Naive thymus-derived CD8-positive, alpha-beta T cell (primary cell): ENCODE measurements around the gene SERPINH1. TPM values are rescaled to one million over a fixed set of nuclear protein-coding genes. Genes with fewer than 3 reads are reported as not detected.

Source experiments
- ATAC-seq, 2 donors: fragments of 150-1000 bp; cut with Tn5 transposase in 1 of 2; sonication (Bioruptor Pico), chemical (Tn5 transposase) in 1 of 2; 1 replicate in 1 of 2; 2 replicates in 1 of 2; pipeline ENCODE4 v1.10.0; 2021; ENCODE audit warnings: mild to moderate bottlenecking in 2 of 2, moderate library complexity in 2 of 2
- POLR2A ChIA-PET: fragments of 350-600 bp; sonication (Branson Sonifier 250); formaldehyde crosslinking; loops from one replicate; lab custom pipeline; 2021; ENCODE audit warnings: antibody characterized with exemption; lab: Charles Lee
- DNase-seq, 10 donors: peaks; one replicate each; pipeline versions ENCODE4 v3.0.0 to v3.0.0-alpha.2; 2020 to 2022
- H3K27ac Mint-ChIP-seq, 10 donors: one replicate each; pipeline ENCODE4 v1.8.0; 2020 to 2022; ENCODE audit warnings: mild to moderate bottlenecking in 10 of 10, mixed read lengths in 10 of 10, moderate library complexity in 4 of 10, inconsistent platforms in 1 of 10
- H3K27me3 Mint-ChIP-seq, 5 donors: one replicate each; pipeline ENCODE4 v1.8.0; 2021 to 2022; ENCODE audit warnings: mixed read lengths in 5 of 5
- H3K36me3 Mint-ChIP-seq, 3 donors: one replicate each; pipeline ENCODE4 v1.8.0; 2020 to 2022; ENCODE audit warnings: mixed read lengths in 3 of 3, mild to moderate bottlenecking in 2 of 3, inconsistent platforms in 1 of 3
- H3K4me1 Mint-ChIP-seq, 4 donors: one replicate each; pipeline ENCODE4 v1.8.0; 2021 to 2022; ENCODE audit warnings: mixed read lengths in 4 of 4
- H3K4me3 Mint-ChIP-seq, 10 donors: one replicate each; pipeline ENCODE4 v1.8.0; 2020 to 2022; ENCODE audit warnings: mild to moderate bottlenecking in 10 of 10, mixed read lengths in 10 of 10, moderate library complexity in 6 of 10, inconsistent platforms in 1 of 10
- H3K9me3 Mint-ChIP-seq, 9 donors: one replicate each; pipeline ENCODE4 v1.8.0; 2020 to 2022; ENCODE audit warnings: mixed read lengths in 9 of 9, mild to moderate bottlenecking in 3 of 9, inconsistent platforms in 1 of 9, moderate library complexity in 1 of 9
- polyA plus RNA-seq, 3 donors: library from polyadenylated mRNA; unstranded; fragments of 300-500 nt; fragmentation: Illumina TruSeq; gene quantifications; one replicate each; pipeline ENCODE4 v1.2.3, GENCODE V29; 2021
- total RNA-seq, 8 experiments: library from RNA in 2 of 8; stranded (reverse) in 2 of 8; gene quantifications; one replicate each; pipeline ENCODE4 v1.2.3 and lab custom pipeline; 2021 to 2026

Gene SERPINH1
- total and polyA plus RNA-seq, 5 experiments from 2014 or later, result 1.6 to 11.6 (median 4.5) TPM

DNA sequence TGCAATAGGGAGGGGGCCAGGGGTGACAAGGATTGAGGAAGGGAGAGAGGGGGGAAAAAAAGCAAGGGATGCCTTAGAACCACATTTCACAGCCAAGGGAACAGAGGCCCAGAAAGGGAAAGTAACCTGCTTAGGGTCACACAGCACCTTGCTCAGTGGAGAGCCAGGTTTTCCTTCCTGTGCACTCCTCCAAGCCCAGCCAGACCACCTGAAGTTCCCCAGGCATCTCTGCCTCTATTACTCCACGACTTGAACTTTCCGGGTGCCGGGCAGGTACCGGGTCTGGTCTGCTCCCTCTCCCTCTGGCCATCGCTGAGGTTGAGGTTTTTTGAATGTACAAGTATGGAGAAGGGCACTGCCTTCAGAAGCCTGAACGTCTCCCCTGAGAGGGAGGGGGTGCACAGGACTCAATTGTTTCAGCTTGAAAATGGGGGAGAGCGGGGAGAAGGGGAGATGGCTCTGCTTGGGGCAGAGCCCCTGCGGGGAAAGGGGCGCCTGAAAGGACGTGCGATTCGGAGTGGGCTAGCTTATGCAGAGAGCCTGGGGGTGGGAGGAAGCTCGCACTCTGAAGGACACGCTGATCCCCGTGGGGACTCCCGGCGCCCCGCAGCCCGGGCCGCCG is 516 bp upstream of the SERPINH1 start:
- peaks cover 21 to 51% (median 49%) of the 10 kb centered on the region in 4 donors for H3K4me1 Mint-ChIP-seq
- peak overlapping the region; percentile 92 to 99 (median 96) for H3K27ac Mint-ChIP-seq
- no peaks in the 10 kb centered on the region for H3K27me3 Mint-ChIP-seq
- no peaks in the 10 kb centered on the region for H3K36me3 Mint-ChIP-seq
- ATAC-seq (no peak), DNase-seq (no peak)
- H3K4me3 Mint-ChIP-seq, result peak overlapping the region; percentile 96 to 99 (median 98)
- H3K9me3 Mint-ChIP-seq, result no peaks in the 10 kb centered on the region
- POLR2A ChIA-PET, result interaction anchor here (1.1 to 1.5 kb wide), 2 partner anchors 13 to 162 kb away, joined by 3 to 5 read pairs; no protein-coding TSS in a partner anchor

DNA sequence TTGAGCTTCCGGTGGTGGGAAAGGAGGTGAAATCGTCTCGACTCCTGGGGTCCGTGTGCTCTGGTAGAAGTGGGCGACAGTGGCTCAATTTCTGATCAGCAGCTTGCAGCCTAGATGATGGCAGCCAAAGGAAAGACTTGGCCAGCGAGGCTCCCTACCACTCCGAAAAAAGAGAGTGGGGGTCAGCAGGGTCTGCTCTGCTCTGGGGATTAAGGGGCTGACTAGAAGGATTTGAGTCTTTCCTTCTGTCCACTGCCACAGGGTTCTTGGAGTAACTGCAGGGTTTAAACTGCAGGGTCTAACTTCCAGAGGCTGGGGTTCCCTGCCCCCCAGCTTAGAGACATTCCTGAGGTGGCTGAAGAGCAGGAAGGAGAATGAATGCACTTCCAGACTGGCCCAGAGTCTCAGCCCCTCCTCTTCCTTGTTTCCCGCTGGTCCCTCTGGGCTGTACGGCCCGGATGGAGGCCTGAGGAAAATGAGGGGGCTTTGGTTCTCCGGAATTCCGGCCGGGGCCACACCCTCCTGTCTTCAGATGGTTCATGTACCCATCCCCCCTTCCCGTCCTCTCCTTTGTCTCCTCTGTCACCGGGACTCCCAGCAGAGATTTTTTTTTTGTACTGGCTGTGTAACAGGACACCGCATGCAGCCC is 907 bp downstream of the SERPINH1 start:
- peaks cover 21 to 58% (median 49%) of the 10 kb centered on the region in 4 donors for H3K4me1 Mint-ChIP-seq
- H3K9me3 Mint-ChIP-seq, result no peaks in the 10 kb centered on the region
- peaks cover 0 to 5% (median 2%) of the 10 kb centered on the region in 3 donors for H3K36me3 Mint-ChIP-seq
- no peaks in the 10 kb centered on the region for H3K27me3 Mint-ChIP-seq
- ATAC-seq, result no peak
- DNase-seq, result no peak
- POLR2A ChIA-PET, result interaction anchor here (0.9 kb wide), 1 partner anchor 47 kb away, joined by 3 read pairs; no protein-coding TSS in a partner anchor
- peak overlapping the region; percentile 39 to 99 (median 96) for H3K27ac Mint-ChIP-seq
- H3K4me3 Mint-ChIP-seq, result peak overlapping the region; percentile 96 to 99 (median 98)

DNA sequence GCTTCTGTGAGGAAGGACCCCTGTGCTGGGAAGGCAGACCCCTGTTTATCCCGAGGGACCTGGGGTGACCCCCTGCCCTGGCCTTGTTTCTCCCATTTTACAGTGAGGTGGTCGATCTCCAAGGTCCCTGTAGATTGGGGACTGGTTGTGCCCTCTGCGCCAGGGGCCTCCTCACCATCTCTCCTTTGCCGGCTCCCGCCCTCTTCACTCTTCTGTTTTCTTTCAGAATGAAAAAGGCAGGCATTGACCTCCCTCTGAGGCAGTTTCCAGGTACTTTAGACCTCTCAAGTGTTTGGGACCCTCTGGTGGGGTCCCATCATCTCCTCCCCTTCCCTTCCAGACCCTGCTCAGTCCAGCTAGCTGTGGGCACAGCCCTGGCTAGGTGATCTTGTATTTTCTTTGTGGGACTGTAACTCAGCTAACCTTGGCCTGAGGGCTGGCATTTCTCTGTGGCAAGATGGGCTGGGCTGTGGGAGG is 1.5 kb downstream of the SERPINH1 start:
- no peaks in the 10 kb centered on the region for H3K9me3 Mint-ChIP-seq
- peak overlapping the region; percentile 39 to 99 (median 96) for H3K27ac Mint-ChIP-seq
- peaks cover 0 to 11% (median 2%) of the 10 kb centered on the region in 3 donors for H3K36me3 Mint-ChIP-seq
- DNase-seq (no peak), ATAC-seq (no peak)
- H3K4me1 Mint-ChIP-seq, result peaks cover 21 to 58% (median 49%) of the 10 kb centered on the region in 4 donors
- POLR2A ChIA-PET, result no interaction called here
- no peaks in the 10 kb centered on the region for H3K27me3 Mint-ChIP-seq
- peak overlapping the region; percentile 96 to 99 (median 98) for H3K4me3 Mint-ChIP-seq

DNA sequence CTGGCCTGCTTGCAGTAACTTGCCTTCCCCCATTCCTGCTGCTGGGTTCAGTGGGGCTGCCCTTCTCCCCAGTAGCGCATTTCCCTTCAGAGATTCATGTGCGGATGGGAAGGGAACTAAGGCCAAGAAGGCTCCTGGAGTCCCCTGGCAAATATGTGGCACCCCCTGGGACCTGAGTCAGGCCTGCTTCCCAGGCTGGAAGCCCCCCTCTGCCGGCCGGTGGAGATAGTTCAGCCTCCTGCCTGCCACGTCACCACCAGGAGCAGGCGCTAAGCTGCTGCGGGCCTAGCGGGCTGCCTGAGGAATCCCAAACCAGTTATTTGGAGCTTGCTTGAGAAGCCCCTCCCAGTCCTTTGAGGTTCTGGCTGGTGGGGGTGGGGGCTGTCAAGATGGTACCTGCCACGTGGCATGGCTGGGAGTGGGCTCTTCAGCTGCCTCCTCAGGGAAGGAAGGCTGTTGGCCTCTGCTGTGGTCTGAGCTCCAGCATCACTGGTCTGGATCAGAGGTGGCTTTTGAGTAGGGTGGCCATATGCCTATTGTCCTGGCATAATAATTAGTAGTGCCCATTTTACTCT is 2.0 kb downstream of the SERPINH1 start:
- POLR2A ChIA-PET, result no interaction called here
- Mint-ChIP-seq H3K4me3 (peak overlapping the region; percentile 96 to 99 (median 98)), H3K27ac (peak overlapping the region; percentile 39 to 98 (median 95)), H3K4me1 (peaks cover 21 to 58% (median 49%) of the 10 kb centered on the region in 4 donors), H3K27me3 (no peaks in the 10 kb centered on the region), H3K36me3 (peaks cover 0 to 16% (median 2%) of the 10 kb centered on the region in 3 donors), H3K9me3 (no peaks in the 10 kb centered on the region)
- ATAC-seq (no peak), DNase-seq (peak in 1 of 10 donors; percentile 22)

DNA sequence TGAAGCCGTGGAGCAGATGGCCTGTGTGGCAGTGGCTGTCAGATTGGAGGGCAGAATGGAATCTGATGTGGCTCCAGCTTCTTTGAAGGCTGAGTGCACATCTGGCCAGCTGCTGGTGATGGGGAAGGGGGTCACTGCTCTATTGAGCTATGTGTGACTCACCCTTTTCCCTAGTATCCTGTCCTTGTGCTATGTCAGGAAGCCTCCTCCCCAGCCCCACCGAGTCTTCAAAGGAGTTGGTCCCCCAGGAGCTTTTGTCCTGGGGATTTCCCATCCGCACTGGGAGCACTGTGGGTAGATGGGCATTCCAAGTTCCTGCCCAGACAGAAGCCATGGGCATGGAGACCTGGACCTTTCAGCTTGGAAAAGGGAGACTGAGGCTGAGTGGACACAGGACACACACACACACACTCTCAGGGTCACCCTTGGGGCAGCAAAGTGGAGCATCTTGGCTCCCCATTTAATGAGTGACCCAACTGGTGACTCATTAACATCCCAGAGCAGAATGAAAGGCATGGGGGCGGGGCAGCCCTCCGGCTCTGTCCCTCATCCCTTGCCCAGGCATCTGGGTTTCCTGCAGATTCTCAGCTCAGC is 3.3 kb downstream of the SERPINH1 start:
- H3K4me3 Mint-ChIP-seq, result peak overlapping the region in 1 of 10 donors; percentile 25
- DNase-seq, result no peak
- no peaks in the 10 kb centered on the region for H3K9me3 Mint-ChIP-seq
- H3K4me1 Mint-ChIP-seq, result peaks cover 21 to 58% (median 49%) of the 10 kb centered on the region in 4 donors
- POLR2A ChIA-PET, result interaction anchor here (0.6 to 1.5 kb wide), 4 partner anchors 12 to 136 kb away, joined by 3 to 4 read pairs (median 4); no protein-coding TSS in a partner anchor
- no peak for ATAC-seq
- peaks cover 0 to 26% (median 2%) of the 10 kb centered on the region in 3 donors for H3K36me3 Mint-ChIP-seq
- peak overlapping the region in 8 of 10 donors; percentile 12 to 83 (median 57) for H3K27ac Mint-ChIP-seq
- H3K27me3 Mint-ChIP-seq, result no peaks in the 10 kb centered on the region

DNA sequence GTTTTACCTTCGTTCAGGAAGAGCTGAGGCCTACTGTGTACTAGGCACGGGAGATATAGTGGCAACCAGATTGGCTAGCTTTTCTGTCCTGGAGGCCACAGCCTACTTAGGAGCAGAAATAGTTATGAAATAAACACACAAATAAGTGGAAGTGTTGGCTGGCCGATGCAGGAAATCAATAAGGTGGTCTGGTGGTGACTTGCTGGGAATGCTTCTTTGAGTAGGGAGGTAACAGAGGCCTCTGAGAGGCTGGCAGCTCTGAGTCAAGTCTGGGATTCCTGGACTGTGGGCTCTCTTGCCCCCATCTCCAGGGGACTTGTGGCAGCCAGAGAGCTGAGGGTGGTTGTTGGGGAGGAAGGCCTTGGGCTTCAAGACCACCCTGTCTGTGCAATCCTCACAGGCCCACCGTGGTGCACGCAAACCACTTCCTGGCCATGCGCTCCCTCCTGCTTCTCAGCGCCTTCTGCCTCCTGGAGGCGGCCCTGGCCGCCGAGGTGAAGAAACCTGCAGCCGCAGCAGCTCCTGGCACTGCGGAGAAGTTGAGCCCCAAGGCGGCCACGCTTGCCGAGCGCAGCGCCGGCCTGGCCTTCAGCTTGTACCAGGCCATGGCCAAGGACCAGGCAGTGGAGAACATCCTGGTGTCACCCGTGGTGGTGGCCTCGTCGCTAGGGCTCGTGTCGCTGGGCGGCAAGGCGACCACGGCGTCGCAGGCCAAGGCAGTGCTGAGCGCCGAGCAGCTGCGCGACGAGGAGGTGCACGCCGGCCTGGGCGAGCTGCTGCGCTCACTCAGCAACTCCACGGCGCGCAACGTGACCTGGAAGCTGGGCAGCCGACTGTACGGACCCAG is 4.1 kb downstream of the SERPINH1 start:
- peak overlapping the region in 6 of 10 donors; percentile 12 to 74 (median 46) for H3K4me3 Mint-ChIP-seq
- peak in 1 of 2 donors; percentile 13 for ATAC-seq
- POLR2A ChIA-PET, result interaction anchor here (0.6 to 1.5 kb wide), 5 partner anchors 9 to 783 kb away, joined by 3 to 4 read pairs (median 4); no protein-coding TSS in a partner anchor

DNA sequence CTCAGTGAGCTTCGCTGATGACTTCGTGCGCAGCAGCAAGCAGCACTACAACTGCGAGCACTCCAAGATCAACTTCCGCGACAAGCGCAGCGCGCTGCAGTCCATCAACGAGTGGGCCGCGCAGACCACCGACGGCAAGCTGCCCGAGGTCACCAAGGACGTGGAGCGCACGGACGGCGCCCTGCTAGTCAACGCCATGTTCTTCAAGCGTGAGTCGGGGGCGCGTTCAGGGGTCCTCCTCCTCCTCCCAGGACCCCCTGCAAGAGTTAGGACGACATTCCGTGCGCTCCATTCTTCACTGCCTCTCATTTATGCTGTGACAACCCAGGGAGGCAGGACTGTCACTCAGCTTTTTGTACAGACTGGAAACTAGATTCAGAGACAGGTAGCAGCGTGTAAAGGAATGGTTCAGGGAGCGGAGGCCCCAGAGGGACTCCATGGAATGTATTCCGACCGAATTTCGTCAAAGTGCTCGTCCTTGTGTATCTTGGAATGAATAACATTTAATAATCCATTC is 4.8 kb downstream of the SERPINH1 start:
- peaks cover 0 to 42% (median 2%) of the 10 kb centered on the region in 3 donors for H3K36me3 Mint-ChIP-seq
- H3K9me3 Mint-ChIP-seq, result no peaks in the 10 kb centered on the region
- DNase-seq (no peak), ATAC-seq (no peak)
- POLR2A ChIA-PET, result interaction anchor here (0.6 to 1.5 kb wide), 4 partner anchors 8 to 784 kb away, joined by 3 to 4 read pairs (median 4); no protein-coding TSS in a partner anchor
- no peak overlapping the region for H3K4me3 Mint-ChIP-seq
- H3K27ac Mint-ChIP-seq, result no peak overlapping the region
- H3K27me3 Mint-ChIP-seq, result no peaks in the 10 kb centered on the region
- H3K4me1 Mint-ChIP-seq, result peaks cover 21 to 50% (median 43%) of the 10 kb centered on the region in 4 donors

More for the DNA sequence above, 4.1 kb downstream of the SERPINH1 start:
- Mint-ChIP-seq H3K27ac (peak overlapping the region; percentile 11 to 83 (median 67)), H3K27me3 (no peaks in the 10 kb centered on the region), H3K4me1 (peaks cover 23 to 55% (median 48%) of the 10 kb centered on the region in 4 donors), H3K36me3 (peaks cover 0 to 35% (median 2%) of the 10 kb centered on the region in 3 donors), H3K9me3 (no peaks in the 10 kb centered on the region)
- peak in 4 of 10 donors; percentile 17 to 41 (median 30) for DNase-seq

DNA sequence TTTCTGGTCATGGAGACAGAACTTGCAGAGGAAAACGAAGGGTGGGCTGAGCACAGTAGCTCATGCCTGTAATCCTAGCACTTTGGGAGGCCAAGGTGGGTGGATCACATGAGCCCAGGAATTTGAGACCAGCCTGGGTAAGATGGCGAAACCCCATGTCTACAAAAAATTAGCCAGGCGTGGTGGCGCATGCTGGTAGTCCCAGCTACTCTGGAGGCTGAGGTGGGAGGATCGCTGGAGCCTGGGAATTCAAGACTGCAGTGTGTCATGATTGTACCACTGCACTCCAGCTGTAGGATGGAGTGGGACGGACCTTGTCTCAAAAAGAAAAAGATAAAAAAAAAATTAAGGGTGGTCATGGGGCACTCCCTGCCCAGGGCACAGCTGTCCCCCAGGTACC is 5.9 kb downstream of the SERPINH1 start:
- H3K36me3 Mint-ChIP-seq, result peaks cover 0 to 52% (median 2%) of the 10 kb centered on the region in 3 donors
- no peaks in the 10 kb centered on the region for H3K9me3 Mint-ChIP-seq
- DNase-seq (no peak), ATAC-seq (no peak)
- H3K27me3 Mint-ChIP-seq, result no peaks in the 10 kb centered on the region
- POLR2A ChIA-PET, result no interaction called here
- H3K4me3 Mint-ChIP-seq, result no peak overlapping the region
- peaks cover 17 to 41% (median 32%) of the 10 kb centered on the region in 4 donors for H3K4me1 Mint-ChIP-seq
- H3K27ac Mint-ChIP-seq, result peak overlapping the region in 2 of 10 donors; percentile 43 to 87

DNA sequence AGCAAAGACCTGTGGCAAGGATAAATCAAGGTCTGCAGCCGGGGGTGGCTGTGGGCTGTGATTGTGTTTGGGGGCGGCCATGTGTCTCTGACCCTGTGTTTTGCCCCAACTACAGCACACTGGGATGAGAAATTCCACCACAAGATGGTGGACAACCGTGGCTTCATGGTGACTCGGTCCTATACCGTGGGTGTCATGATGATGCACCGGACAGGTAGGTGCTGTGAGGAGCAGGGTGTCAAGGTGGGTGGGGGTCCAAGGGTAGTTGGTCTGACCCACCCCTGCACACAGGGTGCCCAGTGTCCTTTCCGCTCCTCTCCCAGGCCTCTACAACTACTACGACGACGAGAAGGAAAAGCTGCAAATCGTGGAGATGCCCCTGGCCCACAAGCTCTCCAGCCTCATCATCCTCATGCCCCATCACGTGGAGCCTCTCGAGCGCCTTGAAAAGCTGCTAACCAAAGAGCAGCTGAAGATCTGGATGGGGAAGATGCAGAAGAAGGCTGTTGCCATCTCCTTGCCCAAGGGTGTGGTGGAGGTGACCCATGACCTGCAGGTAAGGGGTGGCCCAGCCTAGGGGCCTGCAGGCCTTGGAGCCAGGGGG is 6.7 kb downstream of the SERPINH1 start:
- H3K27me3 Mint-ChIP-seq, result no peaks in the 10 kb centered on the region
- no peaks in the 10 kb centered on the region for H3K9me3 Mint-ChIP-seq
- no peak overlapping the region for H3K27ac Mint-ChIP-seq
- peaks cover 13 to 33% (median 25%) of the 10 kb centered on the region in 4 donors for H3K4me1 Mint-ChIP-seq
- H3K36me3 Mint-ChIP-seq, result peaks cover 0 to 53% (median 2%) of the 10 kb centered on the region in 3 donors
- no peak for ATAC-seq
- peak overlapping the region in 1 of 10 donors; percentile 24 for H3K4me3 Mint-ChIP-seq
- DNase-seq, result no peak
- POLR2A ChIA-PET, result no interaction called here

DNA sequence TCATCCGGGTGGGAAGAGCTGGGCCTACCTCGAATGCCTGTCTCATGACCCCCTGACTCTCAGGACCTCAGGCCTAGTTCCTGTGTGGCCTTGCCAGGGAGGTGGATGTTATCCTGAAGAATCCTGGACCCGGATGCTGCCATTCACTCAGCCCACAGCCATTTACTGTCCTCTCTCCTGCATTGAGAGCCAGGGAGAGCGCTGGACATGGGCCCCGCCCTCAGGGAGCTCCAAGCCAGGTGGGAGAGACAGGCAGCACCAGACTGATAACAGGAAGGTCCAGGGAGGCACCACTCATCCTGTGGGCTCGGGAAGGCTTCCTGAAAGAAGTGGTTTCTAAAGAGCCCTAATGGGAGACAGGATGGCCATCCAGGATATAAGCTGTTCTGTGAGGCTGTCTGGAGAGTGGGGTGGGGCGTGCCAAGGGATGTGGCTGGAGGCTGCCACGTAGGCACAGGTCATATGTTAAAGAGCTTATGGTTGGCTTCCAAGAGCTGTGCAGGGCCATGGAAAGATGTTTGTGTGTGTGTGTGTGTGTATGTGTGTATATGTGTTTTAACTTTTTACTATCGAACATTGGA is 8.6 kb downstream of the SERPINH1 start:
- peaks cover 0 to 53% (median 2%) of the 10 kb centered on the region in 3 donors for H3K36me3 Mint-ChIP-seq
- no peak for ATAC-seq
- peaks cover 6 to 14% (median 7%) of the 10 kb centered on the region in 4 donors for H3K4me1 Mint-ChIP-seq
- H3K27me3 Mint-ChIP-seq, result no peaks in the 10 kb centered on the region
- no peak overlapping the region for H3K4me3 Mint-ChIP-seq
- POLR2A ChIA-PET, result interaction anchor here (1.1 to 1.2 kb wide), 2 partner anchors 13 to 181 kb away, joined by 3 to 5 read pairs; no protein-coding TSS in a partner anchor
- DNase-seq, result no peak
- H3K27ac Mint-ChIP-seq, result peak overlapping the region in 3 of 10 donors; percentile 12 to 95 (median 21)
- no peaks in the 10 kb centered on the region for H3K9me3 Mint-ChIP-seq
